Erythroblast (primary cell): ENCODE data around the gene TLR3.

Source experiments
- GATA1 ChIP-seq: IDR thresholded peaks from 2 replicates; pipeline ENCODE4 v1.6.1; 2011; ENCODE audit warnings: low read depth, mild to moderate bottlenecking, control low read depth, low read length, moderate library complexity
- POLR2A ChIP-seq: IDR thresholded peaks from 2 replicates; pipeline ENCODE4 v1.6.1; 2011; ENCODE audit warnings: mild to moderate bottlenecking, low read length

GRCh38 chr4:186137196-186137794, 68.3 kb downstream of the TLR3 start:
- TF ChIP-seq POLR2A (no peak), GATA1 (no peak)
